RPMI8226 (cell line): ENCODE data around the gene RSBN1L.
"Not testable (repeated sequence)": the region's sequence is repeated elsewhere in the genome, so short reads cannot be mapped to it uniquely, and the experiment has no call there.

ENCODE experiments used
- DNase-seq: peaks from one replicate; pipeline ENCODE4 v3.0.0-alpha.2; 2015

The RSBN1L gene

GRCh38 chr7:77778535-77778934 lies 82.3 kb downstream of the RSBN1L start:
- no peak for DNase-seq

GRCh38 chr7:77782383-77782782 lies 86.1 kb downstream of the RSBN1L start:
- no peak for DNase-seq

GRCh38 chr7:77783111-77783510 lies 86.9 kb downstream of the RSBN1L start:
- DNase-seq, result no peak

GRCh38 chr7:77783545-77783944 lies 87.3 kb downstream of the RSBN1L start:
- DNase-seq, result no peak

GRCh38 chr7:77784426-77784825 lies 88.2 kb downstream of the RSBN1L start:
- DNase-seq, result not testable (repeated sequence)

- DNase-seq, result no peak
Measured at GRCh38 chr7:77786018-77786417, 89.8 kb downstream of the RSBN1L start.

- no peak for DNase-seq
Measured at GRCh38 chr7:77786741-77787140, 90.5 kb downstream of the RSBN1L start.

- no peak for DNase-seq
Measured at GRCh38 chr7:77788327-77788902, 92.2 kb downstream of the RSBN1L start.

- no peak for DNase-seq
Measured at GRCh38 chr7:77791336-77791735, 95.1 kb downstream of the RSBN1L start.

GRCh38 chr7:77791956-77792355 lies 95.7 kb downstream of the RSBN1L start:
- DNase-seq, result no peak

- DNase-seq, result no peak
Measured at GRCh38 chr7:77794000-77794399, 97.7 kb downstream of the RSBN1L start.

GRCh38 chr7:77796109-77796508 lies 99.8 kb downstream of the RSBN1L start:
- no peak for DNase-seq

GRCh38 chr7:77796960-77797359 lies 100.7 kb downstream of the RSBN1L start:
- DNase-seq, result no peak

- no peak for DNase-seq
Measured at GRCh38 chr7:77797734-77798393, 101.6 kb downstream of the RSBN1L start.

- DNase-seq, result peak; percentile 99
Measured at GRCh38 chr7:77798394-77799077, 102.3 kb downstream of the RSBN1L start, which contains the start of the genes PHTF2 and TMEM60. TSS of gene PHTF2 (plus strand) at chr7:77798773. TSS of gene TMEM60 (minus strand) at chr7:77798434. CDS start at chr7:77794373, 4,061 bp downstream.

GRCh38 chr7:77799078-77799964 lies 103.1 kb downstream of the RSBN1L start:
- peak; percentile 70 for DNase-seq

- no peak for DNase-seq
Measured at GRCh38 chr7:77800158-77800557, 103.9 kb downstream of the RSBN1L start.

- no peak for DNase-seq
Measured at GRCh38 chr7:77800730-77801129, 104.5 kb downstream of the RSBN1L start.

GRCh38 chr7:77802557-77803405 lies 106.5 kb downstream of the RSBN1L start:
- DNase-seq, result peak; percentile 48

- no peak for DNase-seq
Measured at GRCh38 chr7:77806425-77806824, 110.2 kb downstream of the RSBN1L start.

GRCh38 chr7:77808517-77808916 lies 112.3 kb downstream of the RSBN1L start:
- DNase-seq, result no peak
